ENCODE results near the gene HAAO. TPM values are rescaled to one million over a fixed set of nuclear protein-coding genes. Genes with fewer than 3 reads are reported as not detected.

Gene HAAO
- total and polyA plus RNA-seq, 2 of the 8 experiments (the other 6 are each of a cell fraction or from before 2014, with no cell fraction given): 2.5 to 7.0 TPM

DNA sequence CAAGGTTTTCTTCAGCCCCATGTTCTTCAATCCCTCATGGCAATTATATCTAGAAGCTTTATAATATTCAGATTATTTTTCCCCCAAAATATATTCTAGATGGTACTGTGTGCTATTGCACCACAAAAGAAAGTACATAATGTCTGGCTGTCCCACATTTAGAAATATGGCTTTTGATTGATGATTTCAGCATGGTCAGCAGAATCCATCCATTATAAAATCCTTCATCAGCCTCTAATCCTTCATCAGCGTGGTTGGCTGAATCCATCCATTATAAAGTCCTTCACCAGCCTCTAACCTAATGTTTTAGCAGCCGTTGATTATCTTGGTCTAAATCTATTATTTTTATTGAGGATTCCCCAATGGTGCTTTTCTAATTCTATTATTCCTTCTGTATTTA, 23.3 kb upstream of the HAAO start:
- no peaks in the 10 kb centered on the region for H3K79me2 ChIP-seq (ENCODE audit: control insufficient read depth in 1 of 2, insufficient read depth in 2 of 2, low read length in 2 of 2)
- no peak overlapping the region for H2BK20ac ChIP-seq (ENCODE audit: low read length)
- 74% methylated on average over 2 of the region's 2 CpGs; no CpG with 5 or more reads in 1 of the 2 experiments for WGBS, 2 experiments (ENCODE audit: extremely low coverage in 1 of 2, insufficient coverage in 1 of 2, insufficient read length in 1 of 2, insufficient replicate concordance in 2 of 2, low coverage in 1 of 2, low lambda C conversion rate in 2 of 2, missing lambda C conversion rate in 1 of 2)
- FAIRE-seq: no peak
- no peaks in the 10 kb centered on the region for H3K36me3 ChIP-seq (ENCODE audit: control insufficient read depth in 2 of 4, insufficient read depth in 4 of 4, low read length in 3 of 4)
- H3K79me1 ChIP-seq (ENCODE audit: low read depth, low read length): no peaks in the 10 kb centered on the region
- CTCF ChIA-PET (ENCODE audit: partially characterized antibody): interaction anchor here (1.1 to 11.8 kb wide), 4 partner anchors 7 to 117 kb away, joined by 3 to 119 read pairs (median 18); no protein-coding TSS in a partner anchor
- POLR2A ChIA-PET (ENCODE audit: partially characterized antibody): no interaction called here
- no peak overlapping the region for H2BK120ac ChIP-seq (replicated peaks; ENCODE audit: low read depth, low read length)
- H4K91ac ChIP-seq (replicated peaks; ENCODE audit: insufficient read length, low read length): no peak overlapping the region
- no peak for DNase-seq (ENCODE audit: low read depth in 1 of 2, low spot score in 2 of 2)
- H2BK12ac ChIP-seq (ENCODE audit: low read depth, low read length): no peak overlapping the region
- H3K27me3 ChIP-seq (replicated peaks in 1 of 4; ENCODE audit: control insufficient read depth in 3 of 4, extremely low read depth in 1 of 4, insufficient read depth in 3 of 4, low read length in 3 of 4): no peaks in the 10 kb centered on the region
- H3K18ac ChIP-seq (ENCODE audit: extremely low read depth, low read length): no peak overlapping the region
- no peak overlapping the region for H3K4me2 ChIP-seq (ENCODE audit: insufficient read depth in 1 of 2, low read depth in 2 of 2, low read length in 2 of 2)
- no peaks in the 10 kb centered on the region; a peak in 2 of 7 replicates for H3K4me1 ChIP-seq (replicated peaks in 1 of 4; ENCODE audit: control insufficient read depth in 3 of 4, insufficient read depth in 4 of 4, low read length in 3 of 4)
- no peak overlapping the region for H2BK5ac ChIP-seq (ENCODE audit: low read depth, low read length)
- no peak overlapping the region for H2AFZ ChIP-seq (ENCODE audit: low read length)
- no peak overlapping the region for H2AK5ac ChIP-seq (ENCODE audit: low read depth, low read length)
- H2BK15ac ChIP-seq (ENCODE audit: low read length): no peak overlapping the region
- H3K14ac ChIP-seq (ENCODE audit: insufficient read length): no peak overlapping the region
- 0 out of 4 replicates have a peak, but pooled peaks cover 0 to 3% of the 10 kb centered on the region in 2 experiments for H3K9me3 ChIP-seq (ENCODE audit: insufficient read depth in 2 of 2, low read depth in 1 of 2, low read length in 1 of 2)
- no peak overlapping the region for H3K9ac ChIP-seq (replicated peaks in 1 of 4; ENCODE audit: extremely low read depth in 1 of 4, low read depth in 3 of 4, low read length in 3 of 4)
- no peak overlapping the region for H3K56ac ChIP-seq (replicated peaks; ENCODE audit: insufficient read length, low read depth, low read length)
- H4K20me1 ChIP-seq (replicated peaks in 1 of 2; ENCODE audit: control insufficient read depth in 1 of 2, insufficient read depth in 2 of 2, low read length in 2 of 2): no peaks in the 10 kb centered on the region
- H3K4me3 ChIP-seq (ENCODE audit: extremely low read depth in 1 of 4, insufficient read depth in 2 of 4, low read depth in 3 of 4, low read length in 4 of 4): no peak overlapping the region
- TF ChIP-seq MAFK (IDR thresholded peaks at IDR 0.05; ENCODE audit: low read depth, low read length) (peak; percentile 33; the same call in 1 of the 2 replicates), CBX8 (IDR thresholded peaks at IDR 0.05; ENCODE audit: borderline replicate concordance, low read depth, low read length) (no peak)
- H3K23me2 ChIP-seq (ENCODE audit: low read depth, low read length): peaks cover 3% of the 10 kb centered on the region; the same call in 1 of the 2 replicates
- H3K27ac ChIP-seq (ENCODE audit: low read depth, low read length): no peak overlapping the region
- no peak overlapping the region for H3K4ac ChIP-seq (replicated peaks; ENCODE audit: insufficient read length, low read depth, low read length)
- no peak overlapping the region for H4K8ac ChIP-seq (ENCODE audit: extremely low read depth, insufficient read depth, low read length)
- H3K23ac ChIP-seq (ENCODE audit: insufficient read length): no peak overlapping the region
- no peak overlapping the region for H4K5ac ChIP-seq (ENCODE audit: insufficient read length, low read depth, low read length)

Data from H1 (cell line).